Activated T-helper 9 cell treated with anti-CD3 and anti-CD28 coated beads, Interleukin-2, amount 50 U/mL, for 16 hours (primary cell): Measurements from ENCODE around the gene SLC38A1.

ENCODE experiments used
- DNase-seq: peaks from one replicate; pipeline ENCODE4 v3.0.0-alpha.2; 2020; ENCODE audit warnings: low read depth

SLC38A1 gene

GRCh38 chr12:46133751-46134150 lies 135.1 kb downstream of the SLC38A1 start:
- DNase-seq, result no peak
